Activated CD4-positive, alpha-beta T cell treated with anti-CD3 and anti-CD28 coated beads, Interleukin-2, amount 50 U/mL, for 16 hours (primary cell): ENCODE data around the gene CES4A.
A peak's percentile ranks its signal among the peaks of the same experiment; 100 is the strongest.
"Not testable (repeated sequence)": the region's sequence is repeated elsewhere in the genome, so short reads cannot be mapped to it uniquely, and the experiment has no call there.

ENCODE experiments used
- DNase-seq: peaks from one replicate; pipeline ENCODE4 v3.0.0-alpha.2; 2020

Gene CES4A

GRCh38 chr16:67024384-67025209 lies 36.2 kb downstream of the CES4A start:
- no peak for DNase-seq

- DNase-seq, result no peak
Measured at GRCh38 chr16:67025210-67025550, 36.8 kb downstream of the CES4A start.

- no peak for DNase-seq
Measured at GRCh38 chr16:67026570-67026969, 38.2 kb downstream of the CES4A start.

GRCh38 chr16:67027046-67027445 lies 38.7 kb downstream of the CES4A start:
- no peak for DNase-seq

GRCh38 chr16:67028167-67028695 lies 39.8 kb downstream of the CES4A start:
- DNase-seq, result no peak

GRCh38 chr16:67028696-67029253 lies 40.4 kb downstream of the CES4A start, which contains the start of gene CBFB:
Gene CBFB, plus strand, starts transcription at chr16:67029149. Its CDS starts 259 bp downstream, at chr16:67029408.
- DNase-seq, result peak; percentile 96

- DNase-seq, result peak; percentile 62
Measured at GRCh38 chr16:67029254-67030096, 41.1 kb downstream of the CES4A start.

GRCh38 chr16:67030221-67030962 lies 42.0 kb downstream of the CES4A start:
- no peak for DNase-seq

- DNase-seq, result no peak
Measured at GRCh38 chr16:67034487-67034886, 46.1 kb downstream of the CES4A start.

GRCh38 chr16:67035364-67035763 lies 47.0 kb downstream of the CES4A start:
- DNase-seq, result no peak

- no peak for DNase-seq
Measured at GRCh38 chr16:67036323-67036741, 47.9 kb downstream of the CES4A start.

GRCh38 chr16:67039260-67040020 lies 51.1 kb downstream of the CES4A start:
- peak; percentile 67 for DNase-seq

- DNase-seq, result no peak
Measured at GRCh38 chr16:67040166-67040565, 51.8 kb downstream of the CES4A start.

- DNase-seq, result no peak
Measured at GRCh38 chr16:67040906-67041305, 52.5 kb downstream of the CES4A start.

GRCh38 chr16:67041520-67041919 lies 53.1 kb downstream of the CES4A start:
- DNase-seq, result not testable (repeated sequence)

GRCh38 chr16:67043420-67043819 lies 55.0 kb downstream of the CES4A start:
- no peak for DNase-seq

- no peak for DNase-seq
Measured at GRCh38 chr16:67050796-67051195, 62.4 kb downstream of the CES4A start.

- DNase-seq, result no peak
Measured at GRCh38 chr16:67052399-67052798, 64.0 kb downstream of the CES4A start.

GRCh38 chr16:67053767-67054334 lies 65.5 kb downstream of the CES4A start:
- peak; percentile 54 for DNase-seq

- DNase-seq, result no peak
Measured at GRCh38 chr16:67054901-67055300, 66.5 kb downstream of the CES4A start.

- peak; percentile 90 for DNase-seq
Measured at GRCh38 chr16:67055712-67056487, 67.5 kb downstream of the CES4A start.
